HS-5 (cell line): ENCODE data around the gene JUP.
"Not testable (repeated sequence)": the region's sequence is repeated elsewhere in the genome, so short reads cannot be mapped to it uniquely, and the experiment has no call there.

Experiments
- DNase-seq: peaks from one replicate; pipeline ENCODE4 v3.0.0-alpha.2; 2012; ENCODE audit warnings: low read depth

JUP gene

DNA sequence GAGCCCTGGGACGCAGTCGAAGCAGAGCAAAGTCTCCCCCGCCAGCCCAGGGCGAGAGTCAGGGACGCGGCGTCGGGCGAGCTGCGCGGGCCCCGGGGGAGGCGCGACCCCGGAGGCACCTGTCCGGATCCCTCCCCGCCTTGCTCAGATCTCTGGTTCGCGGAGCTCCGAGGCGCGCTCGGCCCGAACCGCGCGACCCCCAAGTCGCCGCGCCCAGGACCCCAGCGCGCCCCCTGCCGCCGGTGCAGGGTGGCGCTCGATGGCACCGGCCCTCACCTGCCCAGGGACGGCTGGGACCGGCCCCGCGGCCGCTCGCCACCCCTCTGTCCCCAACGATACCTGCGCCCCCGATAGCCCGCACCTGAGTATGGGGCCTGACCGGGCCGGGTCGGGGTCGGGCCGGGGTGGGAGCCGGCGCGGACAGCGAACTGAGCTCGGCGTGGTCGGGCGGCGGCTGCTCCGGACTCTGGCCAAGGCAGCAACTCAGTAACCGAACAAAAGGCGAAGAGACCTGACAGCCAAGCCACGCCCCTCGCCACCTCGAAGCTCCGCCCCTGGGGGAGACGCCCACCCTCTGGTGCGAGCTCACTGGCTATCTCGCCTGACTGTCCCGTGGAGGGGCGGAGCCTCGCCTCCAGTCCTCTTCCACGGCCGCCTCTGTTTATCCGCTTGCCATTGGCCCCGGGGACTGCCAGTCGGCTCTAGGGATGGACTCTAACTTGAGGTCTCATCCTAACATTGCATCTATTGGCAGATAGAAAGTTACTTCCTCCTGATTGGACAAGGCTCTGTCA is at the start of gene JUP:
Gene JUP, minus strand, starts transcription at position 485 of the 794 bp plus-strand sequence. CDS start 14,857 bp downstream, outside the sequence.
- DNase-seq = peak; percentile 60

DNA sequence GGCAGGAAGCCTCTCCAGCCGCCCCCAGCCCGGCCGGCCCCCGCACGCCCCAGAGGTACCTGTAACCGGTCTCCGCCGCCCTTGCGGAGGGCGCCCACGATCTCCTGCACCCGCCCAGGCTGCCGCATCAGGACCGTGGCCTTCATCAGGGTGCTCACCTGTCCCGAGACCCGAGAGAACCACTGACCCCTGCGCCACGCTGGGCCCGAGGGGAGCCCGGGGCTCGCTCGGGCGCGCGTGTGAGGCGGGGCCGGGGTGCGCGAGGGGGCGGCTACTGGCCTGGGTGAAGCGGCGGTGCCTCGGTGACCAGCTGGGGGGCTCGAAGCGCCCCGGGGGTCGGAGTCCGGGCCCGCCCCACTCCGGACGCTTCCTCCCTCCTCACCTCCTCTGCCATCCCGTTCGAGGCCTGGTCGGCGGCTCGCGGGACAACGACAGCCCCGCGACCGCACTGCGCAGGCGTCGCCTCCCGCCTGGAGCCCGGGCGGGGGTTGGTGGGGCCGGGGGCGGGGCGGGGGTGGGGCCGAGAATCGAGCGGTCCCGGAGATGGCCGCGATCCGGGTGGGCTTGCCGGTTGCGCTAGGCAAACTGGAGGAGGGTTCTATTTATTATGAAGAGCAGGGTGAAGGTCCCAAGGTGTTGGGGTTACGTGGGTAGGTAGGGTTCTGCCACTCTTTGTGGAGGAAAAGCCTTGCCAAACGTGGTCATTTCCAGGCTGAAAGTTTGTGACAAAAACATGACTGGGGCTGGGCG is 49.5 kb upstream of the JUP start, which contains the start of gene NT5C3B:
Gene NT5C3B, minus strand, starts transcription at position 433 of the 750 bp plus-strand sequence. Its CDS starts 39 bp downstream, at position 394.
- DNase-seq = no peak

DNA sequence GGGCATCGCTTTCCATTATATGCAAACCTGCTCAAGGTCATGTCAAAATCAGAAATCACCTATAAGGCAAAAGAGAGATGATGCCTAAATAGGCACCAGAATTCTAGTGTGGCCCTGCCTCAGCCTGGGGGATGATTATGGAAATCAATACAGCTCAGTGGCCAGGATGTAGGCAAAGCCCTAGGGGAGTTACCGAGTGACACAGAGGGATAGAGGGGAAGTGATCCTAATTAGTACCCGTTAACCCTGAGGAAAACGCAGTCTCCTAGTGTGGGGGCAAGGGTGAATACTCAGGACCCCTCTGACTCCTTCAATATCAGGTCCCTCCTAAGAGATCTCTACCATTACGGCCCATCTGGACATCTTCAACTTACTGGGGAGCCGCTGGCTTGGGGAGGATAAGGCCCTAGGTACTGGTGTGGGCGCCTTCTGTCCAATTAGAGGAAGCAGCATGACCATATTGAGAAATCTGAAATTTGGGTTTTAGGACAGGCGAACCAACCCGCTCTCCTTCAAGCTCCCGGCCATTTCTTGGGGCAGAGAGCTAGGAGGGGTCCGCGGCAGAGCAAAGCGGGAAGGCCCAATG is 48.8 kb upstream of the JUP start:
- no peak for DNase-seq

DNA sequence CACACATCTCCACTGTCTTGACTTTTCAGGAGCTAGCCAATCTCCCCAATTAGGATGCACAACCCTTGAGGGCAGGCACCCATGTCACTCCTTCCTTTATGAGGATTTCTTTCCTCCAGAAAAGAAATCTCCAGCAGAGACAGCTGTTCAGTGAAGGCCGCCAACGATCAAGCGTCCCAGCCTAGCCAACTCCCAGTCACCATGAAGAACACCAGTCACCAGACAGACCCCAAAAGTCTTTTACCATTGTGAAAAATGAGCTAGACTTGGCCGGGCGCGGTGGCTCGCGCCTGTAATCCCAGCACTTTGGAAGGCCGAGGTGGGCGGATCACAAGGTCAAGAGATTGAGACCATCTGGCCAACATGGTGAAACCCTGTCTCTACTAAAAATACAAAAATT is 43.5 kb upstream of the JUP start:
- DNase-seq = not testable (repeated sequence)

DNA sequence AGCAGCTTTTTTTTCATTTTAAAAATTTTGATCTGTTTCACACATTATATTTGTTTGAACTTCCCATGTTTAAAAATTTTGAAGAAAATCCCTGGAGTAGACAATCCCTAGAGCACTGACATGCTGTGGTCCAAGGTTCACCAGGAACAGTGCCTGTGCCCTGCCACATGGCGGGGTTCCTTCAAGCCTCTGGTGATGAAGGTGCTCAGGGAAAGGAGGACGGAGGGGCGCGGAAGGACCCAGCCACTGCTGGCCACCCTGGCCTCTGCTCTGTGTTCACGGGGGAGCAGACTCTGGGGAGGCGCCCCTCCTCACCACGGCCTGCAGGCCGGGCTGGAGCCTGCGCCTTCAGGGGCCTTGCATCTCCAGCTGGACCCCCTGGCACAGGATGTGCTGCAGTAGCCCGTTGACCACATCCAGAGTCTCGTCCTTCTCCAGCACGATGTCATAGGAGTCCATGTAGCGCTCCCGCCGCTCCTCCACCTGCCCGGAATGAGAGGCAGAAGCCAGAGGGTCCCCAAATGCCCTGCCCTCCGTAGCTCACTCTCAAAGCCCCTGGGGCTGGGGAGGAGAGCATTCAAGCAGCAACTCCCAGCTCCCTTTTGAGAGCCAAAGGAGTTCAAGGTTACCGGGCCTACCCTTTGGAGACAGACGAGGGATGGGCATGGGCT is 38.8 kb upstream of the JUP start:
- DNase-seq = no peak

DNA sequence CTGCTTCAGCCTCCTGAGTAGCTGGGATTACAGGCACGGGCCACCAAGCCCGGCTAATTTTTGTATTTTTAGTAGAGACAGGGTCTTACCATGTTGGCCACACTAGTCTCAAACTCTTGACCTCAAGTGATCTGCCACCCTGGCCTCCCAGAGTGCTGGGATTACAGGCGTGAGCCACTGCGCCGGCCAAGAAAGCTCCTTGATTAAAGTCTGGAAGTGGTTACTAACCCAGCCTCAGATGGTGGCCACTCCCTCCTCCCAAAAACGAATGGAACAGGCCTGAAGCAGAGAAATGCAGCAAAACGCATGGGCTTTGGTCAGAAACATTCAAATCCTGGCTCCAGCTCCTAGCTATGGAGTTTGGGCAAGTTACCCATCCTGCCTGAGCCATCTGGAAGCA is 37.6 kb upstream of the JUP start:
- no peak for DNase-seq

DNA sequence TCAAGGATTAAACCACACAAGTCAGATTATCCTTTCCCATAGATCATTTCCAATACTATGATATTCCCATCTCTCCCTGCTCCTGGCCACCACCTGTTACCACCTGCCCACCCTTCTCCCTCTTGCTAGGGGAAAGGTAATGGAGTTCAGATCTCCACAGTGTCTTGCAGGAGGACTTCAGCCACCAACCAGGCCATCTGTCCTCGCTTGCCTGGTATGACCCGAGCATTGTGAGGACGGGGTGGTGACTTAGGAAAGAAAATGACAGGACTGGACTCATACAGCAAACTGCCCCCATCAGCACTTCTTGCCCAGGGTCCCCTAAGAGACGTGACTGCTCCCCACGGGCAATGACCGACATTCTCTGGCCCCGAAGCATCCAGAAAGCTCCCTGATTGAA is 37.1 kb upstream of the JUP start:
- DNase-seq = no peak

DNA sequence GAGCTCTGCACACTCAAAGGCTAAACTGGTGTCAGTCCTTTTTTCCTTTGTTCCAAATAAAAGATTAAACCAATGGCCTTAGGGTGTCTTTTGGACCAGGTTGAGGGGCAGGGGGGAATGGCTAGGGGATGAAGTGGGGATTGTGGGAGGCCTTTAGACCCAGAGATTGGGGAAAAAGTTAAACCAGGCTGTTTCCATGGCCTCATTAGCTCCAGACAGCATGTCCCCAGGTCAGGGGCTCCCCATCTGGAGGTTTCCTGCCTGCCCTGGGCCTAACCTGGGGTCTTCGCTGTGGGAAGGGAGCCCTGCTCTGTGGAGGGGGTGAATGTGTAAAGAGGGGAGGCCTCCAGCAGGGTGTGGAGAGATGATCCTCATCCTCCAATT is 36.6 kb upstream of the JUP start:
- no peak for DNase-seq

DNA sequence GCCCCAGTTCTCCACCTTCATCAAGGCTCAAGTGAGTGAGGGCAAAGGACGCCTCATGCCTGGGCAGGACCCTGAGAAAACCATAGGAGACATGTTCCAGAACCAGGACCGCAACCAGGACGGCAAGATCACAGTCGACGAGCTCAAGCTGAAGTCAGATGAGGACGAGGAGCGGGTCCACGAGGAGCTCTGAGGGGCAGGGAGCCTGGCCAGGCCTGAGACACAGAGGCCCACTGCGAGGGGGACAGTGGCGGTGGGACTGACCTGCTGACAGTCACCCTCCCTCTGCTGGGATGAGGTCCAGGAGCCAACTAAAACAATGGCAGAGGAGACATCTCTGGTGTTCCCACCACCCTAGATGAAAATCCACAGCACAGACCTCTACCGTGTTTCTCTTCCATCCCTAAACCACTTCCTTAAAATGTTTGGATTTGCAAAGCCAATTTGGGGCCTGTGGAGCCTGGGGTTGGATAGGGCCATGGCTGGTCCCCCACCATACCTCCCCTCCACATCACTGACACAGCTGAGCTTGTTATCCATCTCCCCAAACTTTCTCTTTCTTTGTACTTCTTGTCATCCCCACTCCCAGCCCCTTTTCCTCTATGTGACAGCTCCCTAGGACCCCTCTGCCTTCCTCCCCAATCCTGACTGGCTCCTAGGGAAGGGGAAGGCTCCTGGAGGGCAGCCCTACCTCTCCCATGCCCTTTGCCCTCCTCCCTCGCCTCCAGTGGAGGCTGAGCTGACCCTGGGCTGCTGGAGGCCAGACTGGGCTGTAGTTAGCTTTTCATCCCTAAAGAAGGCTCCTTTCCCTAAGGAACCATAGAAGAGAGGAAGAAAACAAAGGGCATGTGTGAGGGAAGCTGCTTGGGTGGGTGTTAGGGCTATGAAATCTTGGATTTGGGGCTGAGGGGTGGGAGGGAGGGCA is 36.0 kb upstream of the JUP start:
- DNase-seq = no peak

DNA sequence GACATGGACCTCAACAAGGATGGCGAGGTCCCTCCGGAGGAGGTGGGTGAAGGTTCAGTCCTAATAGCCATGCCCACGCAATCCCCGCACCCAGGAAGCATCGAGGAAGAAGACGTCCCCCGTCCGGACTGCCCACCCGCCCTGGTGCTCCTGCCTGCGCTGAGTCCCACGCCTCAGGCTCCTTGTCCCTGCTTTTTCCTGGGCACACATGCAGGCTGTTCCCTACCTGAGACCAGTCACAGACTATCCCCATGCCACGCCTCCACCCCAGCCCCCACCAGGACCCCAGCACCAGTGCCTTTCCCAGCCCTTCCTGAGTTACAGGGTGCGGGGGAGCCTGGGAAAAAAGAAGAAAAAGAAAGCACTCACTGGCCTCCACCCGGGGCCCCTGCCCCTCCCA is 35.3 kb upstream of the JUP start:
- DNase-seq = no peak

DNA sequence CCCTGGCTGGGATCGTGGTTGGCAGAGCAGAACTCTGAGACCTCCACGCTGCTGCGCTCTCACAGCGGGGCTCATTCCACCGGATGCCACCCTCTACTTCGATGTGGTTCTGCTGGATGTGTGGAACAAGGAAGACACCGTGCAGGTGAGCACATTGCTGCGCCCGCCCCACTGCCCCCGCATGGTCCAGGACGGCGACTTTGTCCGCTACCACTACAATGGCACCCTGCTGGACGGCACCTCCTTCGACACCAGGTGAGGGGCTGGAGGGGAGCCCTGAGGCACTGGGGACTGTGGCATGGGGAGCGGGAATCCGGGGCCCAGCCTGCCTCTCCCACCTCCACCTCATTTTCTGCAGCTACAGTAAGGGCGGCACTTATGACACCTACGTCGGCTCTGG is 31.5 kb upstream of the JUP start:
- DNase-seq = no peak

DNA sequence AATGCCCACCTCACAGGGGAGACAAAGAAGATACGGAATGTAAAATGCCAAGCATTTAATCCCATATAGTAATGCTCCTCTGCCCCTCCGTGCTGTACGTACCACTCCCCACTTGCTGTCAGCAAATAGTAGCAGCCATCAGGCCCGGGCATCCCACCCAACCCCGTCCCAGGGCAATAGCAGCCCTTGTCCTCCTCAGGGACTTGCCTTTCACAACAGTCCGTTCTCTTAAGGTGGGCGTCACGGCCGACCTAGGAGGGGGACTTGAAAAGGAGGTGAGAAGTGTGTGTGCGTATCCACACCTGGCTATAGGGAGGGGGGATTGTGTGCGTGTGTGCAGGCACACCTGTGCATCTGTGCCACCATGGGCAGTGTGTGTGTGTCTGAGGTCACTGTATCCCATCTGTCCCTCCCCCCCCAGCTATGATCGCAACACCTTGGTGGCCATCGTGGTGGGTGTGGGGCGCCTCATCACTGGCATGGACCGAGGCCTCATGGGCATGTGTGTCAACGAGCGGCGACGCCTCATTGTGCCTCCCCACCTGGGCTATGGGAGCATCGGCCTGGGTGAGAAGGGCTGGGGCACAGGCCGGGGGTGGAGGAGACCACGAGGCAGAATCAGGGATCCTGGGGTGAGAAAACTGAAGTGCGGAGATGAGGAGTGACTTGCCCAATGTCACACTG is 30.3 kb upstream of the JUP start:
- DNase-seq = no peak

DNA sequence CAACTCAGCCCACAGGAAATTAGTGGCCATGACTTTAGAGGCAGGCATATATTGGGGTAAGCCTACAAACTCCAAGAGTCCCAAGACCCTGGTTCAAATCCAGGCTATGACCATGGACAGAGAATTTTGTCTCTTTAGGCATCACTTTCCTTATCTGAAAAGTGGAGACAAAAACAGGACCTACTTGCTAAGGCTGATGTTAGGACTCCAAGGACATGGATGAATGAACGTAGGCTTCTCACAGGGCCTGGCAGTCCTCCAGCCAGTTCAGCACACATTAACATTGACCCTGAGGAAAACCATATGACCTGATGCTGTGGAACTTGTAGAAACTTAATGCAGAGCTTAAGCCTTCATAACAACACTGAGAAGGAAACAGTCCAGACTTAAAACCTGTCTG is 27.7 kb upstream of the JUP start:
- DNase-seq = no peak

DNA sequence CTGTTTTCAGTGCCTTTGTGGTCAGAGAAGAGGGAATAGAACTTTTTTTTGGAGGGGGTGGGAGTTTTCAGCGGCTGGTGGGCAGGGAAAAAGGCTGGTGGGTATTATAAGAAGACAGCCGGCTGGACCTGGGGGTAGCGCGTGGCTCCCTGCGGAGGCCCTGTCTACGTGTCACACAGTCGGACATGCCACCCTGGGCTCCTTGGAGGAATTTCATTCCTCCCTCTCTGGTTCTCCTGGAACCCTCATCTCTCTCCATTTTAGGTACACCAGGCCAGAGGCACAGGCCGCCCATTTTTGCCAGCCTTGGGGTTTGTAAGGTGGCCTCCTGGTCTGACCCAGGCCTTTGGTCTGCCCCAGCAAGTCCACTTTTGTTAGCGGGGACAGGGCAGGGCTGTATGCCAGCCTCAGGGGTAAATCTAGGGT is 27.2 kb upstream of the JUP start:
- DNase-seq = no peak

DNA sequence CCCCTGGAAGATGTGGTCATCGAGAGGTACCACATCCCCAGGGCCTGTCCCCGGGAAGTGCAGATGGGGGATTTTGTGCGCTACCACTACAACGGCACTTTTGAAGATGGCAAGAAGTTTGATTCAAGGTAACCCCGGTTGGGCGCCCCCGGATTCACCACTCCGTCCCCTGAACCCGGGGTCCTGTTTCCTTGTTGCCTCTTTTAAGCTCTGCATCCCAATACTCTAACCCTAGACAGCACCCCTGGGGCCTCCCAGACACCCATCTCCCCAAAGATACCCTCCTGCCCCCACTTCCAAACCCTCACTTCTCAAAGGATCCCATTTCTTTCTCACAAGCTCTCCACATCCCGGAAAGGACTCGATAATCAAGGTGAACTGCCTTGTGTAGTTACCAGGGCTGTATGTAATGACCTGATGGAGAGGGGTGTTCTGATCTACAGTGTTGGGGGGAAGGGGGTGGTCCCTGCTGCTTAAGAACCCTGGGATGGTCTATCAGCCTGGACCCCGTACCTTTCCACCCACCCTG is 26.7 kb upstream of the JUP start:
- no peak for DNase-seq

DNA sequence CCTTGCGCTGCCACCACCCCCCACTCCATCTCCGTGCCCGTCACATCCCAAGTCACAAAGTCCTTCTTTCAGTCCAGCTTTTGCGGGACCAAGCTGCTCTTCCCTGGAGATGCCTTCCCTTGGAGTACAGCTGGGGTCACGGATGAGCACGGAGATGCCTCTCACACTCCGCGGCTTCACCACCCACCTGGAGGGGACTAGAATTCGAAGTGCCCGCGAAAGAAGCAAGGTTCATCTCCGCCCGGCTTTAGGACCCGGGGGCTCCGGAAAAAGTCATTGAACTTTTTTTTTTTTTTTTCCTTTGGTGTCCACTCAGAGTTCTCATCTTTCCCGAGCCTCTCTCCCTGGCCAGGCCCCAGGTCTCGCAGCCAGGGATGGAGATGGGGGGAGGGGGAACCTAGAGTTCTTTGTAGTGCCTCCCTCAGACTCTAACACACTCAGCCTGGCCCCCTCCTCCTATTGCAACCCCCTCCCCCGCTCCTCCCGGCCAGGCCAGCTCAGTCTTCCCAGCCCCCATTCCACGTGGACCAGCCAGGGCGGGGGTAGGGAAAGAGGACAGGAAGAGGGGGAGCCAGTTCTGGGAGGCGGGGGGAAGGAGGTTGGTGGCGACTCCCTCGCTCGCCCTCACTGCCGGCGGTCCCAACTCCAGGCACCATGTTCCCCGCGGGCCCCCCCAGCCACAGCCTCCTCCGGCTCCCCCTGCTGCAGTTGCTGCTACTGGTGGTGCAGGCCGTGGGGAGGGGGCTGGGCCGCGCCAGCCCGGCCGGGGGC is 26.1 kb upstream of the JUP start, which contains the start of gene FKBP10:
Gene FKBP10, plus strand, starts transcription at position 624 of the 771 bp plus-strand sequence. Its CDS starts 31 bp downstream, at position 655.
- peak; percentile 54 for DNase-seq

DNA sequence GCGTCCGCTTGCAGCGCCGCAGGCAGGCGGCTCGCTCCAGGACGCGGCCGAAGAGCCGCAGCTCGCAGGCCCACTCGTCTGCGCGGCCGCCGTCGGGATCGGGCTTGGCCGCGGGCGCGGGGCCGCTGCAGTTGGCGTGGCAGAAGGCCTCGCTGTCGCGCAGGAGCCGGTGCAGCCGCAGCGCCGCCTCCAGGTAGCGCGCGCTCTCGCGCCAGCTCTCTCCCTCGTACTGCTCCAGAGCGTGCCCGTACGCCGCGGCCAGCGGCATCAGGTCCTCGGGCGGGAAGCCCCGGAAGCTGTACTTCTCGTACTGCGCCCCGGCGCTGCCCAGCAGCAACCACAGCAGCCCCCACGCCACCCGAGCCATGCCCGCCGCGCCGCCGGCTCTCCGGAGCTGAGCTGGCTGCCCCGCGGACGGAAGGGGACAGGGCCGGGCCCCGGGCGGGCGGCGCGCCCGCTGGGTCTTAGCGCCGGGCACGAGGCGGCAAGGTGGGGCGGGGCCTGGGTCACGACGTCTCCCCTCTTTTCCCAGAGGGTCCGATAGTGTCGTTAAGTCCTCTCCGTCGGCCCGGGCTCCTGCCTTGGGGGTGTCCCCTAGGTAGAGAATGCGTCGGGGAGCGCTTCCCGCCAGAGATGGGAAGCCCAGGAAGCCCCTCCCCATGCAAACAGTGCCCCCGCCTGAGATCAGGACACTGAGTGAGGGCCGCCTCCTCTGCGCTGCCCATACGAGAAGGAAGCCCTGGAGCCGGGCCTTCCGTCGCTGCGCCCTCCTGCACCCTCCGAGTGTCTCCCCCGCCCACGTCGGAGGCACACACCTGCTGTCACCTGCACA is 25.3 kb upstream of the JUP start, which contains the start of gene P3H4:
Gene P3H4, minus strand, starts transcription at position 401 of the 832 bp plus-strand sequence. Its CDS starts 34 bp downstream, at position 367.
- DNase-seq = peak; percentile 26
